HG03045 (cell line): Measurements from ENCODE around the gene HEG1.

Experiments used
- ATAC-seq: cut with Tn5 transposase; IDR thresholded peaks from one replicate; pipeline ENCODE4 v1.9.1; 2021; ENCODE audit warnings: mild to moderate bottlenecking, moderate library complexity; ENCODE audit not compliant: unreplicated experiment

Gene HEG1

GRCh38 chr3:124998247-124998630, 57.6 kb downstream of the HEG1 start:
- ATAC-seq = no peak

- ATAC-seq = no peak
These were observed 58.2 kb downstream of the HEG1 start for GRCh38 chr3:124997303-124998246.

- no peak for ATAC-seq
These were observed 60.3 kb downstream of the HEG1 start for GRCh38 chr3:124995460-124995994.

GRCh38 chr3:124993466-124993865, 62.3 kb downstream of the HEG1 start:
- no peak for ATAC-seq

GRCh38 chr3:124992041-124992440, 63.8 kb downstream of the HEG1 start:
- ATAC-seq = no peak

GRCh38 chr3:124986192-124987143, 69.3 kb downstream of the HEG1 start:
- ATAC-seq = no peak

GRCh38 chr3:124985349-124985748, 70.4 kb downstream of the HEG1 start:
- ATAC-seq = no peak

GRCh38 chr3:124984754-124985153, 71.0 kb downstream of the HEG1 start:
- ATAC-seq = no peak

GRCh38 chr3:124982855-124983254, 72.9 kb downstream of the HEG1 start:
- ATAC-seq = no peak

- ATAC-seq = no peak
These were observed 74.3 kb downstream of the HEG1 start for GRCh38 chr3:124981472-124981871.

- no peak for ATAC-seq
These were observed 77.2 kb downstream of the HEG1 start for GRCh38 chr3:124978627-124979026.

- ATAC-seq = no peak
These were observed 79.4 kb downstream of the HEG1 start for GRCh38 chr3:124976383-124976782.

GRCh38 chr3:124974691-124975090, 81.1 kb downstream of the HEG1 start:
- no peak for ATAC-seq

GRCh38 chr3:124973290-124973689, 82.5 kb downstream of the HEG1 start:
- ATAC-seq = no peak

GRCh38 chr3:124972457-124972856, 83.3 kb downstream of the HEG1 start:
- ATAC-seq = no peak

GRCh38 chr3:124969963-124970722, 85.7 kb downstream of the HEG1 start:
- ATAC-seq = no peak

GRCh38 chr3:124969190-124969589, 86.6 kb downstream of the HEG1 start:
- no peak for ATAC-seq

- ATAC-seq = no peak
These were observed 87.8 kb downstream of the HEG1 start for GRCh38 chr3:124967964-124968363.

GRCh38 chr3:124966521-124967445, 89.0 kb downstream of the HEG1 start:
- no peak for ATAC-seq

GRCh38 chr3:124965413-124965812, 90.4 kb downstream of the HEG1 start:
- no peak for ATAC-seq
